Natural killer cell (primary cell): ENCODE results near the gene MCM3AP. TPM values are rescaled to one million over a fixed set of nuclear protein-coding genes. Genes with fewer than 3 reads are reported as not detected.
"Not testable (repeated sequence)": the region's sequence is repeated elsewhere in the genome, so short reads cannot be mapped to it uniquely, and the experiment has no call there.

Source experiments
- ATAC-seq, 3 donors: fragments of 150-1000 bp in 2 of 3; fragments of 200-7000 bp in 1 of 3; cut with Tn5 transposase; 1 replicate in 1 of 3; 2 replicates in 2 of 3; pipeline ENCODE4 v1.10.0; 2021; ENCODE audit warnings: mild to moderate bottlenecking in 2 of 3, moderate library complexity in 2 of 3
- DNase-seq, 2 donors: peaks; one replicate each; pipeline versions ENCODE4 v3.0.0 to v3.0.0-alpha.2; 2013 to 2021; ENCODE audit warnings: mixed read lengths in 1 of 2
- H3K27ac ChIP-seq: one replicate; pipeline ENCODE4 v1.5.1; 2013; ENCODE audit warnings: mild to moderate bottlenecking, low read length
- H3K27me3 ChIP-seq: one replicate; pipeline ENCODE4 v1.6.1; 2013; ENCODE audit warnings: low read length; ENCODE audit not compliant: control insufficient read depth, insufficient read depth
- H3K36me3 ChIP-seq: one replicate; pipeline ENCODE4 v1.6.1; 2013; ENCODE audit warnings: low read length; ENCODE audit not compliant: control insufficient read depth, insufficient read depth
- H3K4me1 ChIP-seq: one replicate; pipeline ENCODE4 v1.6.1; 2013; ENCODE audit warnings: low read length; ENCODE audit not compliant: control insufficient read depth, insufficient read depth
- H3K4me3 ChIP-seq: one replicate; pipeline ENCODE4 v1.5.1; 2013; ENCODE audit warnings: low read length
- H3K9me3 ChIP-seq: one replicate; pipeline ENCODE4 v1.6.1; 2013; ENCODE audit warnings: low read length; ENCODE audit not compliant: control insufficient read depth, insufficient read depth
- H3K27ac Mint-ChIP-seq, 2 donors: one replicate each; pipeline ENCODE4 v1.8.0; 2022; ENCODE audit warnings: mild to moderate bottlenecking in 2 of 2, mixed read lengths in 2 of 2, moderate library complexity in 1 of 2
- H3K27me3 Mint-ChIP-seq, 2 donors: one replicate each; pipeline ENCODE4 v1.8.0; 2022; ENCODE audit warnings: low read depth in 2 of 2, mixed read lengths in 2 of 2
- H3K36me3 Mint-ChIP-seq: one replicate; pipeline ENCODE4 v1.8.0; 2022; ENCODE audit warnings: mixed read lengths
- H3K4me1 Mint-ChIP-seq, 2 donors: one replicate each; pipeline ENCODE4 v1.8.0; 2022; ENCODE audit warnings: mixed read lengths in 2 of 2
- H3K4me3 Mint-ChIP-seq: one replicate; pipeline ENCODE4 v1.8.0; 2022; ENCODE audit warnings: mild to moderate bottlenecking, moderate library complexity, mixed read lengths
- H3K9me3 Mint-ChIP-seq, 2 donors: one replicate each; pipeline ENCODE4 v1.8.0; 2022; ENCODE audit warnings: mixed read lengths in 2 of 2
- CTCF ChIP-seq: fragments of 200-600 bp; IDR thresholded peaks from one replicate; pipeline ENCODE4 v1.8.0; 2022; ENCODE audit warnings: antibody characterized with exemption
- WGBS: methylation state at CpG from one replicate; pipeline ENCODE4 v1.1.7; 2013; ENCODE audit warnings: missing lambda C conversion rate; ENCODE audit not compliant: insufficient coverage; 5-methylcytosine and 5-hydroxymethylcytosine counted together
- intact Hi-C: fragments of 100-400 bp; cut with micrococcal nuclease; formaldehyde crosslinking; loops from one replicate; pipeline ENCODE4 v1.14.2; 2022
- total RNA-seq, 4 donors: library from RNA; stranded (reverse); fragments of 120-200 nt in 1 of 4; gene quantifications; one replicate each; pipeline versions ENCODE4 v1.2.3 to v1.2.4, GENCODE V29; 2013 to 2022

MCM3AP gene
- total RNA-seq, 3 donors from 2014 or later (not counting 1 experiment from before 2014, with no cell fraction given): 143 to 172 (median 159) TPM

- H3K9me3 ChIP-seq: no peaks in the 10 kb centered on the region
- H3K9me3 Mint-ChIP-seq: no peaks in the 10 kb centered on the region
- no peaks in the 10 kb centered on the region for H3K36me3 ChIP-seq
- ATAC-seq (no peak), DNase-seq (no peak)
- H3K4me3 ChIP-seq: no peak overlapping the region
- H3K36me3 Mint-ChIP-seq: no peaks in the 10 kb centered on the region
- intact Hi-C loops: no loop called here
- H3K27ac ChIP-seq: no peak overlapping the region
- H3K27ac Mint-ChIP-seq: no peak overlapping the region
- no peaks in the 10 kb centered on the region for H3K27me3 Mint-ChIP-seq
- no peak for TF ChIP-seq CTCF
- 96% methylated on average over 14 of the region's 14 CpGs for WGBS
- H3K27me3 ChIP-seq: no peaks in the 10 kb centered on the region
- peaks cover 0 to 4% of the 10 kb centered on the region in 2 donors for H3K4me1 Mint-ChIP-seq
- H3K4me1 ChIP-seq: no peaks in the 10 kb centered on the region
- H3K4me3 Mint-ChIP-seq: no peak overlapping the region
Measured at GRCh38 chr21:46316708-46317324, 31.4 kb upstream of the MCM3AP start.

- H3K4me3 Mint-ChIP-seq: no peak overlapping the region
- WGBS: 98% methylated on average over 22 of the region's 22 CpGs
- intact Hi-C loops: no loop called here
- Histone ChIP-seq H3K27ac (no peak overlapping the region), H3K4me1 (no peaks in the 10 kb centered on the region), H3K27me3 (no peaks in the 10 kb centered on the region), H3K36me3 (no peaks in the 10 kb centered on the region), H3K4me3 (no peak overlapping the region), H3K9me3 (no peaks in the 10 kb centered on the region)
- no peaks in the 10 kb centered on the region for H3K4me1 Mint-ChIP-seq
- ATAC-seq (no peak), DNase-seq (no peak)
- no peaks in the 10 kb centered on the region for H3K27me3 Mint-ChIP-seq
- H3K27ac Mint-ChIP-seq: no peak overlapping the region
- TF ChIP-seq CTCF: no peak
- no peaks in the 10 kb centered on the region for H3K9me3 Mint-ChIP-seq
- no peaks in the 10 kb centered on the region for H3K36me3 Mint-ChIP-seq
Measured at GRCh38 chr21:46314441-46315020, 29.1 kb upstream of the MCM3AP start.

- no peaks in the 10 kb centered on the region for H3K36me3 ChIP-seq
- no peaks in the 10 kb centered on the region for H3K4me1 Mint-ChIP-seq
- H3K27ac ChIP-seq: no peak overlapping the region
- DNase-seq: no peak
- intact Hi-C loops: no loop called here
- no peak overlapping the region for H3K4me3 Mint-ChIP-seq
- no peak overlapping the region for H3K27ac Mint-ChIP-seq
- H3K4me3 ChIP-seq: no peak overlapping the region
- no peak for ATAC-seq
- TF ChIP-seq CTCF: no peak
- no peaks in the 10 kb centered on the region for H3K27me3 ChIP-seq
- H3K36me3 Mint-ChIP-seq: no peaks in the 10 kb centered on the region
- no peaks in the 10 kb centered on the region for H3K4me1 ChIP-seq
- no peaks in the 10 kb centered on the region for H3K9me3 ChIP-seq
- no peaks in the 10 kb centered on the region for H3K27me3 Mint-ChIP-seq
- no peaks in the 10 kb centered on the region for H3K9me3 Mint-ChIP-seq
- 98% methylated on average over 5 of the region's 5 CpGs for WGBS
Measured at GRCh38 chr21:46312949-46313348, 27.5 kb upstream of the MCM3AP start.

GRCh38 chr21:46311568-46311967 lies 26.2 kb upstream of the MCM3AP start:
- Mint-ChIP-seq H3K36me3 (no peaks in the 10 kb centered on the region), H3K9me3 (no peaks in the 10 kb centered on the region), H3K27me3 (no peaks in the 10 kb centered on the region), H3K27ac (no peak overlapping the region), H3K4me1 (no peaks in the 10 kb centered on the region), H3K4me3 (no peak overlapping the region)
- no peak overlapping the region for H3K27ac ChIP-seq
- no peaks in the 10 kb centered on the region for H3K36me3 ChIP-seq
- no peaks in the 10 kb centered on the region for H3K9me3 ChIP-seq
- intact Hi-C loops: no loop called here
- H3K4me3 ChIP-seq: no peak overlapping the region
- TF ChIP-seq CTCF: no peak
- ATAC-seq: no peak
- DNase-seq: no peak
- H3K27me3 ChIP-seq: no peaks in the 10 kb centered on the region
- H3K4me1 ChIP-seq: no peaks in the 10 kb centered on the region

GRCh38 chr21:46310260-46310659 lies 24.8 kb upstream of the MCM3AP start:
- H3K27me3 Mint-ChIP-seq, H3K27ac Mint-ChIP-seq, H3K9me3 Mint-ChIP-seq, H3K9me3 ChIP-seq, H3K4me3 ChIP-seq, intact Hi-C loops, H3K4me1 ChIP-seq, DNase-seq, ATAC-seq, H3K27ac ChIP-seq, H3K4me1 Mint-ChIP-seq, H3K36me3 Mint-ChIP-seq, H3K27me3 ChIP-seq, H3K4me3 Mint-ChIP-seq, H3K36me3 ChIP-seq: not testable (repeated sequence)
- 97% methylated on average over 7 of the region's 8 CpGs for WGBS
